Measurements from ENCODE around the gene C4orf50.
"Not testable (repeated sequence)": the region's sequence is repeated elsewhere in the genome, so short reads cannot be mapped to it uniquely, and the experiment has no call there.

Gene C4orf50

DNA sequence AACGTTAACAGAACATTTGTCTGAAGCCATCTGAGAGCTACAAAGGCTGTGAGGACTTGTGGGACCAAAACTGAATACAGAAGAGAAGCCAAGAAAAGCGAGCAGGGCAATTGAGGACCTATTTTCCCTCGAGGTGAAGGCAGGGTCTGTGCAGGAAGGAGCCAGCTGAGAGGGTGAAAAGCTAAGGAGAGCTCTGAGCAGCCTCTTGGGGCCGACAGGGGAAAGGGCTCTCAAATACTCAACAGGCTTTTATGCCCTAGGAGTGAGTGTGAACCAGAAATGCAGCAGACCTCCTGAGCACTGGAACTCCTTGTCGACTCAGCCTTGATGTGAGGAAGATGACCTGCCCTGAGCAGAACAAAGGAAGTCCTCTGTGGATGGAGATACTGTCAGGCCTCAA, 54.2 kb downstream of the C4orf50 start:
- no peak for DNase-seq

- DNase-seq: no peak
Observed at GRCh38 chr4:5963611-5964010, 54.6 kb downstream of the C4orf50 start.

DNA sequence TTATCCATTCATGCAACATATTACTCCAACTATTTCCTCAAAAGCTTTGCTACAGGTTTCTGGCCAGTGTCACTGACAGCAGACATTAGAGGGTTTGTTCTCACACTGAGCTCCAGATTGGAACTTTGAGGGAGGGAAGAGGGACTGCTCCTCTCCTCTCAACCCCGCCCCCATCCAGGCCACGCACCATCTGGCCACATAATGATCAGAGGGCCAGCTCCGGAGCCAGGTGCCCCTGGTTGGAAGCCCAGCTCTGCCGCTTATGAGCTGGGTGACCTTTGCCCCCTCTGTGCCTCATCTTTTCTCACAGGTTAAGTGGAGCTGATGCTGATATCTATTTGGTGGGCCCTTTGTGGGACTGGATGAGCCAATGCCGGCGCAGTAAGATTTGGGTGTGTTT, 55.8 kb downstream of the C4orf50 start:
- no peak for DNase-seq

DNA sequence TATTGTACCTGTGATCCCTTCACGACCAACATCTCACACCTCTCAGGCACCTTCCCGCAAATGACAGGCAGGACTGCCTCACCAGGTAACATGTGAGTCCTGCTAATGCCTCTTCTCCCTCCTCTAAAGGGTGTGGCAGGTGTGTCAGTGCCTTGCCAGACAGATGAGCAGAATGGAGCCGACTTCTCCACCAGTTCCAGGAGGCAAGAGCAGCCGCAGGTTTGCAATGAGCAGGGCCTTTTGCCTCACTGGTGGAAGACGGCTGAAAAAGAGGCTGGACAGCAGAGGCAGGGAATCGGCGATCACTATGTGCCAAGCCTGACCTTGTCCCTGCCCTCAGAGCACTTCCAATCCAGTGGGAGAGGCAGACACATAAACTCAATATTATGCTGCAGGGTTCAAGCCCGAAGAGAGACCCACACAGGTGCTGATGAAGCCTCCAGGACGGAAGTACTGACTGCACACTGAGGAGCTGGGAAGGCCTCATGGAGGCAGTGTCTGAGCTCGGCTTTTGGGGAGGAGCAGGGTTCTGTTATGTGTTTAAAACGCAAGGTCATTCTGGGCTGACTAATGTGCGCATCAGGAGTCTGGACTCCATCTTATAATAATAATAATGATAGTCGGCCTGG, 57.9 kb downstream of the C4orf50 start:
- no peak for DNase-seq

DNA sequence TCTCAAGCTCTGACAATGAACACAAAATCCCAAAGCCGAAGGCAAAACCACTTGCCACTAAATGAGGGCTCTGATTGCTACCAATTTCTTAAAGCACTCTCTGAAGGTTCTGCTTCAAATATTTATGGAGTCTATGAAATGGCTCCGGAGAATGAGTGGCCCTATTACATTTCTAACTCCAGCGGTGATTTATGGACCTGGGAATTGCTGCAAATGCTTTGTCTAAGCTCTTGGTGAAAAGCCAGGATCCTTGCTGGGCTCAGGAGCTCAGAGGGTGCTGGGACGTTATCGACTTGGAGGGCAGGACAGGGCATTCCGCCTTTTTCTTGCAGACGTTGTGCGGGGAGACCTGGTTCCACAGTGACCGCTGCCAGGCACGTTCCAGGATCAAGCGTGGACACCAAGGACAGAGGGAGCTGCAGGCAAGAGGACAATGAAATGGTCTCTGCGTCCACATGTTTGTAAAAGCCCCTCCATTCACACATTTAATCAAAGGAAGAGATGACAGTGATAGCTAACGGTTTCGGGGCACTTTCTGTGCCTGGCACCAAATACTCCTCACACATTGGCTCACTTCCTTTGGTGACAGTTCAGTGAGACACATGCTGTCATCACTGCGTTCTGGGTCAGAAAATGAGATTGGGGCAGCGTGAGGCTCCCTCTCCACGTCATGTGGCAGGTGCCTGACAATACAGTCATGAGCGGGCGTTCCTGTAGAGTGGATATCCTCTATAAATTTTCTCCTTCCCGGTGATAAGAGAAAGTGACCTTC, 58.8 kb downstream of the C4orf50 start:
- DNase-seq: no peak

GRCh38 chr4:5958199-5958735, 60.0 kb downstream of the C4orf50 start:
- no peak for DNase-seq

- no peak for DNase-seq
Observed at GRCh38 chr4:5957076-5957475, 61.2 kb downstream of the C4orf50 start.

- DNase-seq: no peak
Observed at GRCh38 chr4:5956285-5957021, 61.8 kb downstream of the C4orf50 start.

GRCh38 chr4:5955856-5956255, 62.4 kb downstream of the C4orf50 start:
- DNase-seq: no peak

DNA sequence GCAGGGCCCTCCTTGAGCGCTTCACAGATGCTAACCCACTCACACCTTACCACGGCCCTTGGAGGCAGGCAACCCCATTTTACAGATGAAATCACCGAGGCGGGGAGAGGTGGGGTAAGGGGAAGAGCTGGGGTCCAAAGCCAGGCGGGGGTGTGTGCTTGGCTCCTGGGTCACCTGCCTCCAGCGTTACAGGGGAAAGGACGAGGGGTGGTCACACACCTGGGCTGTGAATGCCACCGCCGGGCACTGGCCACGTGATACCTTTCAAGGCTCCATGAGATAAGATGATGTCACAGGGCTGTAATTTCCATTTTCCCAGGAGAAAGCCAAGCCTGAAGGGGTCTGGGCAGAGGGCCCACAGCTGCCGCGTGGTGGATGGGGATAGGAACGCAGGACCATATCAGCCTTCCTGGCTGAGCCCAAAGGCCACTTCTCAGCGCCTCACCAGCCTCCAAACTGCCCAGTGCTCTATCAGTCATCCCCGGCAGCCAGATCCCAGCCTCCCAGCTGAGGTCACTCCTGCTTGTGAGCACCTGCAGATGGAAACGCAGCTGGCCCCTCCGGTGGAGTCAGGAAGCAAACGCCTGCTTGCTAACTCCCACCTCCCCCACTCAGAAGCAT, 62.9 kb downstream of the C4orf50 start:
- no peak for DNase-seq

DNA sequence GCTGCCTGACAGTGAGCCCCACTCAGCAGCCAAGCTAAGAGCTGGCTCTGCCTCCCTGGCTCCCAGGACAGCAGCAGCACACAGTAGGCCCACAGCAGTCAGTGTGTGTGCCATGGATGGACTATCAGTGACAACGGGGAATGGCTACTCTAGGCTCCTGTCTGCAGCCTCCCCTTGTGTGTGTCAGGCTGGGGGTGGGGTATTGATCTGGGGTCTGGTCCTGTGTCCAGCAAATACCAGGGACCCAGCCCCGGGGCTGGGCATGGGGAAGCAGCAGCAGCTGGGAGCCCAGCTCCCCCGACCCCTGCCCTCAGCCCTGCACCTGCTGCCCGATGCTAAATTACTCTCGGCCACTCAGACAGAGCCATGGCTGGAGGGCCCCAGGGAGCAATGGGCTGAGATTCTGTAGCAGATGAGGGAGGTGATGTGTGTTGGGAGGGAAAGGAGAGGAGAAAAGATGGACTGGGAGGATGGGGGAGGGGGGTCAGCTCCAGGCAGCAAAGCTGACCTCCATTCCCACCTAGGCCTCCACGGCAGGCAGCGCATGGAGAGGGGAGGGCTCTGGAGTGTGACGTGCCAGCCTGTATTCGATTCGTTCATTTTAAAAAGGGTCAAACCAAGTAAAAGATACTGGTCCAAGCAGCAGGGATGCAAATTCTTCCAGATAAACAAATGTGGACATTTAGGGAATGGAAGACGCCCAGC, 64.0 kb downstream of the C4orf50 start:
- DNase-seq: no peak

DNA sequence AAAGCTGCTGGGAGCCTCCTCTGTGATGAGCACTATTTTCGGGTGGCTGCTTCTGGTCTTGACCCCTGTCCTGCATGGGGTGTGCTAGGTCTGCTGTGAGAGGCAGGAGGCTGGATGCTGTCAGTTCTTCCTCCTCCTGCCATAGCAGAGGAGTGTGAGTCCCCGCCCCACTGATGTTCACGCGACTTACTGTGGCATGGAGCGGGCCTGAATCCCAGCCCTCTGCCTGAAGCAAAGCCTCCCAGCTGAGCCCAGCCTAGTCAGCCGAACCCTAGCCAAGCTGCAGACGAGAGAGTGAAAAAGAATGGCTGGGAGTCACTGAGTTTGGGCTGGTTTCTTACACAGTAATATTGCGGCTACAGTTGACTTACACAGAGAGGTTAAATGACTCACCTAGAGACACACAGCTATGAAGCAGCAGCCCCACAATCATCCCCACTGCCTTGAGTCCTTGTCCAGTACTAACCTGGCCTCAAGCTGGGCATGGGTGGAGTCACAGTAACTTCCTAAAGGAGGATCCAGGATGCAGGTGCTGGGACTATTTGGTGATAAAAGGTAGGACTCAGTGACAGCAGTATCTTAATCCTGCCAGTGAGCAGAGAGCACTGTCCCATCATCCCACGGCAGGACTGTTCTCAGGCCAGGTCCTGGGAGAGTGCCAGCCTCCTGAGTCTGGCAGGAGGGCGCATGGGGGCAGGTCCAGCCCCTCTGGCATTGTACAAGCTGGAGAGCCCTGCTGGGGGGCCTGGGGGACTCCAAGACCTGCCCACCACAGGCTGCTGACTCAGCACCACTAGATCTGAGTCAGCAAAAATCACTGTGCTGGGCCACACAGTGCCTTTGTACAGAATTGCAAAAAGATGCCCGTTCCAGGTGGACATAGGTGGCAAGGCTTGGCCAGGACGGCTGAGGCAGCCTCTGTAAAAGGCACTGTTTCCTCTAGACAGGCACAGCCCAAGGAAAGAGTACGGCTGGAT, 65.0 kb downstream of the C4orf50 start:
- DNase-seq: no peak

GRCh38 chr4:5952286-5952974, 65.8 kb downstream of the C4orf50 start:
- no peak for DNase-seq

- DNase-seq: not testable (repeated sequence)
Observed at GRCh38 chr4:5946653-5947052, 71.6 kb downstream of the C4orf50 start.

DNA sequence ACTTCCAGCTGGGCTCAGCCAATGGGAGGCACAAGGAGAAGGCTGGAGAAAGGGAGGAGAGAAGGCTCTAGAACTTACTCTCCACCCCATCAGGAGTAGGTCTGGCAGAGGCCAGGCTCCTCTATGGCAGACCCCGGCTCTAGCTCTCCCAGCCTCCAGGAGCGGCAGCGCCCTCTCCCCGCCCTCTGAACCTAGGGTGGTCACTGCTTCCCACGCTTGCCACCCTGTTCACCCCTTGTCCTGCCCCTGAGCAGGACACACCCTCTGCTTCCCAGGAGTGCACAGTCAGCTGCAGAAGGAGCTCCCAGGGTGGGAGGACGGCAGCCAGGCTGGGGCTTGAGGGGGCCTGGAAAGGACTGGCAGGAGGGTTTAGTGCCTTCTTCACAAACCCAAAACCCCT, 72.3 kb downstream of the C4orf50 start:
- DNase-seq: no peak

DNA sequence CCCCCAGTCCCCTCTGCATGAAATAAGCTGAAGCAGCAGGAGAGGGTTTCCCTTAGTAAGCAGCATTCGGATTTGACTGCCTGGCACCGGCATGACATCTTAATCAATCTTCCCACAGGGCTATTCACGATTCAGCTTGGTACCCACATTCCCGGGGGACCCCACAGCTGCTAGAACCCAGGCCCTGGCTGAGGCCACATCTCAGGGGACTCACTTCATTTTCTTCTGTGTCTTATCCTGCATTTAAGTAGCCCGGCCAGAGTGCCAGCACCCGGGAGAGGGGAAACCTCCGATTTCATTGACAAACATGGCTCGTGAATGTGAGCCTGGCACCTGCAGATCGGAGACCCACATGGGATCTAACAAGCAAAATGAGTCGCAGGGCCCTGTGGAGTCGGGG, 73.1 kb downstream of the C4orf50 start:
- DNase-seq: no peak

- no peak for DNase-seq
Observed at GRCh38 chr4:5943561-5943960, 74.7 kb downstream of the C4orf50 start.

DNA sequence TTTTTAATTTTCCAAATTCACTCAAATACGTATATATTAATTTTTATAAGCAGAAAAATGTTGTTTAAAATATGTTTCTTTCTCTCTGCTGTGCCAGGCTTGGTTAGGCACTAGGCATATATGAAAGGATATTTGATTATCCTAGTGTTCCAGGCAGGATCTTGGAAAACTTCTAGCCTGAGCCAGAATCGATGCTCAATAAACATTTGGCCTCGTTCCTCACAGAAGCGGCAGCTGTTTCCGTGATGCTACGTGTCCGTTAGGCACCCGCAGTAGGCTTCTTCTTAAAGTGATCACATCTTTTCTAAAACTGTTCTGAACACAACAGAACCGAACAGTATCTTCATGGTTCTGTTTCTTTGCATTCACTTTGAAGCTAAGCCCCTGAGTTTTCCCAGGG, 75.3 kb downstream of the C4orf50 start:
- DNase-seq: no peak

DNA sequence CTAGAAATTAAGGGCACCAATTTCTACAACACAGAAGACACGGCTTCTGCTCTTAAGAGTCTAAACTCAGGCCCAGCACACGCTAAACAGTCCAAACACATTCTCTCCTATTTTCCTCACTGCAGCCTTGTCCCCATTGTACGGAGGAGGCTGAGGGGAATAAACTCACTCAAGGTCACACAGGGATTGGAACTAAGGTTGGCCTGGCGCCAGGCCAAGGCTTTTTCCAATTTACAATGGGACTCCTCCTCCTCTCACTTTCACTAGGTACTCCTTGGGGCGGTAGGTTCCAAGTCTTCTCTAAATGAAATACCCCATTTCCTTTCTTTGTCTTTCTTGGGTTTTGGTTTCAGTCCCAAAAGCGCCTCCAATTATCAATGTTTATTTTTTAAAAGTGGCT, 76.6 kb downstream of the C4orf50 start:
- no peak for DNase-seq

DNA sequence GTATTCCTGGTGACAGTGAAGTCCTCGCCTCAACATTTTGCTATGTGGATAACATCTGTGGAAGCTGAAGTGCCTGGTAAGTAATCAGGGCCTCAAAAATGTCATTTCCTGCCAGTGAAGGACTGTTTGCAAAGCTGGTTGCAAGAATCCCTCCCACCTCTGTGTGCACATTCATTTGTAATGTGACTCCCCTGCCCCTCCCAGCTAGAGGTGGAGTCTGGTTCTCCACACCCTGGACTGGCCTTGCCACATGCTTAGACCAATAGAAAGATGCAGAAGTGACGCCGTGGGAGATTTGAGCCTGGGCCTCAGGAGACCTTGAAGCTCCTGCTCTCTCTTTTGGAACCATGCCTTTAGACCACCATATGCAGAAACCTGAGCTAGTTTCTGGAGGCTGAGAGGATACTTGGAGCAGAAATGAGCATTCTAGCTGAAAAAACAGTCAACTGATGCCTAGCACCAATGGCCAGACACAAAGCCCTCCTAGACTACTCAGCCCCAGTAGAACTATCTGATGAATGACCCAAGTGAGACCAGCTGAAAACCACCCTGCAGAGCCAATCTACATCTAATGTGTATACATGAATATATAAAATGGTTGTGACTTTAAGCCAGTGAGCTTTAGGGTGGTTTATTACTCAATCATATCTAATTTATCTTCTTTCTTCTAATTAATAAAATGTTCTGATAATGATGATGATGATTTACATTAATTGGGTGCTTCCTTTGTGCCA, 77.6 kb downstream of the C4orf50 start:
- no peak for DNase-seq
